SK-N-SH (cell line): ENCODE measurements around the gene NHS. TPM values are rescaled to one million over a fixed set of nuclear protein-coding genes. Genes with fewer than 3 reads are reported as not detected.

Source experiments
- CTCF ChIA-PET: fragments of 300-600, 350-600 bp; formaldehyde crosslinking; extraction: SDS; loops from one replicate; lab custom pipeline; 2021; lab: Yijun Ruan, JAX
- POLR2A ChIA-PET: fragments of 350-600 bp; sonication (Branson Sonifier 250); formaldehyde crosslinking; extraction: SDS; loops from one replicate; lab custom pipeline; 2020; ENCODE audit warnings: antibody characterized with exemption, inconsistent platforms; lab: Yijun Ruan, JAX
- DNase-seq: peaks from one replicate; pipeline ENCODE4 v3.0.0; 2012
- H2AFZ ChIP-seq: fragments of 200-600 bp; sonication (generic); 2 replicates; pipeline ENCODE4 v1.8.1; 2016; ENCODE audit warnings: antibody characterized with exemption, mild to moderate bottlenecking, low read depth
- H3F3A ChIP-seq: fragments of 200-600 bp; sonication (generic); replicated peaks from 2 replicates; pipeline ENCODE3; 2016; ENCODE audit warnings: antibody characterized with exemption, mild to moderate bottlenecking; ENCODE audit not compliant: insufficient read depth
- H3K27ac ChIP-seq, 2 experiments: fragments of 200-500 bp in 1 of 2; fragments of 200-600 bp in 1 of 2; sonication (Bioruptor generic) in 1 of 2; sonication (generic), shearing (Covaris generic) in 1 of 2; 2 replicates each; pipeline versions ENCODE4 v1.5.1 to v1.6.1; 2014 to 2016; ENCODE audit warnings: low read depth in 2 of 2, inconsistent platforms in 1 of 2, low read length in 1 of 2, mild to moderate bottlenecking in 1 of 2, mixed read lengths in 1 of 2
- H3K27me3 ChIP-seq: fragments of 200-600 bp; sonication (generic), shearing (Covaris generic); 2 replicates; pipeline ENCODE4 v1.6.1; 2016; ENCODE audit warnings: mixed run types; ENCODE audit not compliant: insufficient read depth
- H3K36me3 ChIP-seq, 2 experiments: fragments of 200-500 bp in 1 of 2; fragments of 200-600 bp in 1 of 2; sonication (Bioruptor generic) in 1 of 2; sonication (generic) in 1 of 2; replicated peaks in 1 of 2; 2 replicates each; pipeline versions ENCODE3 to v1.5.1; 2014 to 2016; ENCODE audit warnings: low read length in 1 of 2, mild to moderate bottlenecking in 1 of 2; ENCODE audit not compliant: insufficient read depth in 2 of 2, control insufficient read depth in 1 of 2
- H3K4me1 ChIP-seq, 2 experiments: fragments of 200-500 bp in 1 of 2; fragments of 200-600 bp in 1 of 2; sonication (Bioruptor generic) in 1 of 2; sonication (generic), shearing (Covaris generic) in 1 of 2; 2 replicates each; pipeline versions ENCODE4 v1.5.1 to v1.6.1; 2014 to 2016; ENCODE audit warnings: low read depth in 1 of 2, low read length in 1 of 2, mixed run types in 1 of 2; ENCODE audit not compliant: insufficient read depth in 2 of 2, control insufficient read depth in 1 of 2
- H3K4me2 ChIP-seq: fragments of 200-600 bp; sonication (generic), shearing (Covaris generic); 2 replicates; pipeline ENCODE4 v1.6.1; 2017; ENCODE audit warnings: mixed run types
- H3K4me3 ChIP-seq, 2 experiments: fragments of 200-500 bp in 1 of 2; fragments of 200-600 bp in 1 of 2; sonication (Bioruptor generic) in 1 of 2; sonication (generic), shearing (Covaris generic) in 1 of 2; 2 replicates each; pipeline versions ENCODE4 v1.5.1 to v1.8.1; 2014 to 2016; ENCODE audit warnings: low read depth in 2 of 2, inconsistent platforms in 1 of 2, low read length in 1 of 2, mild to moderate bottlenecking in 1 of 2, mixed read lengths in 1 of 2, moderate library complexity in 1 of 2
- H3K79me2 ChIP-seq: fragments of 200-600 bp; sonication (generic); 2 replicates; pipeline ENCODE4 v1.8.1; 2017; ENCODE audit warnings: mild to moderate bottlenecking; ENCODE audit not compliant: insufficient read depth
- H3K9ac ChIP-seq: fragments of 200-600 bp; sonication (generic); 2 replicates; pipeline ENCODE4 v1.6.1; 2017; ENCODE audit warnings: mixed run types
- H3K9me2 ChIP-seq: fragments of 200-600 bp; sonication (generic); 2 replicates; pipeline ENCODE4 v1.6.1; 2017; ENCODE audit warnings: mixed run types
- H3K9me3 ChIP-seq: fragments of 200-600 bp; sonication (generic); 2 replicates; pipeline ENCODE4 v1.6.1; 2017; ENCODE audit warnings: mixed run types, mild to moderate bottlenecking, moderate library complexity
- H4K20me1 ChIP-seq: fragments of 200-600 bp; sonication (generic); 2 replicates; pipeline ENCODE4 v1.6.1; 2017; ENCODE audit warnings: mild to moderate bottlenecking, mixed run types; ENCODE audit not compliant: insufficient read depth
- CTCF ChIP-seq: fragments of 200-600 bp; sonication (generic); IDR thresholded peaks from 2 replicates; pipeline ENCODE4 v1.6.1; 2017; ENCODE audit warnings: antibody characterized with exemption, mild to moderate bottlenecking, moderate library complexity
- ELF1 ChIP-seq: IDR thresholded peaks from 2 replicates; pipeline ENCODE4 v1.4.0; 2012
- FOSL2 ChIP-seq: IDR thresholded peaks from 2 replicates; pipeline ENCODE4 v1.4.0; 2012; ENCODE audit warnings: low read depth, mild to moderate bottlenecking, moderate library complexity, borderline replicate concordance
- FOXM1 ChIP-seq: IDR thresholded peaks from 2 replicates; pipeline ENCODE4 v1.4.0; 2012; ENCODE audit warnings: low read depth, mild to moderate bottlenecking
- GABPA ChIP-seq: IDR thresholded peaks from 2 replicates; pipeline ENCODE4 v1.4.0; 2012; ENCODE audit warnings: low read depth, mild to moderate bottlenecking
- GATA2 ChIP-seq: sonication (generic); formaldehyde crosslinking; IDR thresholded peaks from 2 replicates; pipeline ENCODE4 v1.5.0; 2020; ENCODE audit warnings: mild to moderate bottlenecking, missing genetic modification reagents
- IRF3 ChIP-seq: fragments of 150-350 bp; IDR thresholded peaks from 2 replicates; pipeline ENCODE4 v1.6.1; 2016; ENCODE audit warnings: mild to moderate bottlenecking, low read depth, low read length
- MEF2A ChIP-seq: IDR thresholded peaks from 2 replicates; pipeline ENCODE4 v1.4.0; 2012; ENCODE audit warnings: low read depth, borderline replicate concordance
- NFIC ChIP-seq: IDR thresholded peaks from 2 replicates; pipeline ENCODE4 v1.4.0; 2012; ENCODE audit warnings: borderline replicate concordance
- PBX3 ChIP-seq: IDR thresholded peaks from 2 replicates; pipeline ENCODE4; 2012
- POLR2AphosphoS5 ChIP-seq: IDR thresholded peaks from 2 replicates; pipeline ENCODE4 v1.6.1; 2012; ENCODE audit warnings: low read depth, low read length
- RAD21 ChIP-seq: IDR thresholded peaks from 2 replicates; pipeline ENCODE4 v1.6.1; 2012; ENCODE audit warnings: mild to moderate bottlenecking, low read length
- RXRA ChIP-seq: IDR thresholded peaks from 2 replicates; pipeline ENCODE4 v1.4.0; 2012; ENCODE audit warnings: low read depth, mild to moderate bottlenecking, borderline replicate concordance
- SIN3A ChIP-seq: IDR thresholded peaks from 2 replicates; pipeline ENCODE4 v1.6.1; 2012; ENCODE audit warnings: low read depth, mild to moderate bottlenecking, low read length, moderate library complexity, borderline replicate concordance
- TCF12 ChIP-seq: IDR thresholded peaks from 2 replicates; pipeline ENCODE4 v1.4.0; 2012
- TEAD4 ChIP-seq: IDR thresholded peaks from 2 replicates; pipeline ENCODE4 v1.4.0; 2012; ENCODE audit warnings: mild to moderate bottlenecking, borderline replicate concordance; ENCODE audit not compliant: insufficient read depth
- USF1 ChIP-seq: IDR thresholded peaks from 2 replicates; pipeline ENCODE4 v1.4.0; 2012; ENCODE audit warnings: low read depth, borderline replicate concordance
- YY1 ChIP-seq: IDR thresholded peaks from 2 replicates; pipeline ENCODE4 v1.4.0; 2012; ENCODE audit warnings: low read depth, mild to moderate bottlenecking
- ZBTB33 ChIP-seq: IDR thresholded peaks from 2 replicates; pipeline ENCODE4 v1.4.0; 2012; ENCODE audit warnings: low read depth, borderline replicate concordance
- WGBS: methylation state at CpG from one replicate; pipeline ENCODE4 v1.1.6; 2017; ENCODE audit warnings: low lambda C conversion rate; 5-methylcytosine and 5-hydroxymethylcytosine counted together
- polyA plus RNA-seq, 3 experiments: library from polyadenylated mRNA; depleted of rRNA; stranded (reverse); fragments of >200 nt; gene quantifications; 2 replicates each; pipeline ENCODE4 v1.2.3, GENCODE V29; 2012

Gene NHS
- polyA plus RNA-seq, 1 of the 3 experiments (the other 2 are of a cell fraction): 1.0 TPM

GRCh38 chrX:17472424-17472823 lies 97.4 kb downstream of the NHS start:
- CTCF ChIA-PET: no interaction called here

More at GRCh38 chrX:17472424-17472823, 97.4 kb downstream of the NHS start:
- no peaks in the 10 kb centered on the region for H3K9me2 ChIP-seq
- no peak for TF ChIP-seq TEAD4
- TF ChIP-seq CTCF: no peak
- TF ChIP-seq PBX3: no peak
- no peak for TF ChIP-seq POLR2AphosphoS5
- no peak for TF ChIP-seq IRF3
- TF ChIP-seq USF1: no peak
- TF ChIP-seq NFIC: no peak
- no peak for TF ChIP-seq FOSL2
- no peak for TF ChIP-seq MEF2A
- no peak for TF ChIP-seq RAD21
- TF ChIP-seq FOXM1: no peak
- no peak for TF ChIP-seq GABPA
- no peak for TF ChIP-seq RXRA
- TF ChIP-seq GATA2: no peak
- TF ChIP-seq YY1: no peak
- no peak for TF ChIP-seq ZBTB33
- TF ChIP-seq SIN3A: no peak
- no peak for TF ChIP-seq TCF12
- no peak for TF ChIP-seq ELF1
- H3F3A ChIP-seq: peaks cover 13% of the 10 kb centered on the region
- no peaks in the 10 kb centered on the region for H3K27me3 ChIP-seq
- H3K9me3 ChIP-seq: no peaks in the 10 kb centered on the region
- H3K79me2 ChIP-seq: no peaks in the 10 kb centered on the region
- peaks cover 0 to 6% of the 10 kb centered on the region in 2 experiments; a peak in 1 of 4 replicates for H3K4me1 ChIP-seq
- DNase-seq: no peak
- no peak overlapping the region for H3K4me2 ChIP-seq
- POLR2A ChIA-PET: no interaction called here
- no peak overlapping the region for H2AFZ ChIP-seq
- no peaks in the 10 kb centered on the region for H4K20me1 ChIP-seq
- no peaks in the 10 kb centered on the region for H3K36me3 ChIP-seq
- no peak overlapping the region for H3K9ac ChIP-seq
- 25% methylated on average over 1 of the region's 1 CpG for WGBS
- H3K4me3 ChIP-seq: no peak overlapping the region
- no peak overlapping the region for H3K27ac ChIP-seq
